GM10847 (cell line): ENCODE results near the gene FAM83F.

Source experiments
- POLR2A ChIP-seq: IDR thresholded peaks from 2 replicates; pipeline ENCODE4 v1.6.1; 2011; ENCODE audit not compliant: insufficient read length; ENCODE audit errors: extremely low read depth

The FAM83F gene

DNA sequence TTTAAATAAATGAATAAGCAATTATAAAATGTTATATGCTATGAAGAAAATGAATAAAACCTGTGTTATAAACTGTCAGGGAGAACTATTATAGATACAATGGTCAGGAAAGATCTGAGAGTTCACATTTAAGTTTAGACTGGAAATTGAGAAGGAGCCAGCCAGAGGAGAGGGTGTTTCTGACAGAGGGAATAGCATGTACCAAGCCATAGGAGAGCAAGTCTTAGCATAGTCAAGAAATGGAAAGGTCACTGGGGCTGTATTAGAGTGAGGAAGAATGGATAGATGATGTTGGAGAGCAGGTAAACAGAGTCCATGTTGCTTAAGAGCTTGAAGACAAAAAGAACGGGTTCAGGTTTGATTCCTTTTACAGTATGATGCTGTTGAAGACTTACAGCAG is 87.4 kb downstream of the FAM83F start:
- TF ChIP-seq POLR2A: no peak

DNA sequence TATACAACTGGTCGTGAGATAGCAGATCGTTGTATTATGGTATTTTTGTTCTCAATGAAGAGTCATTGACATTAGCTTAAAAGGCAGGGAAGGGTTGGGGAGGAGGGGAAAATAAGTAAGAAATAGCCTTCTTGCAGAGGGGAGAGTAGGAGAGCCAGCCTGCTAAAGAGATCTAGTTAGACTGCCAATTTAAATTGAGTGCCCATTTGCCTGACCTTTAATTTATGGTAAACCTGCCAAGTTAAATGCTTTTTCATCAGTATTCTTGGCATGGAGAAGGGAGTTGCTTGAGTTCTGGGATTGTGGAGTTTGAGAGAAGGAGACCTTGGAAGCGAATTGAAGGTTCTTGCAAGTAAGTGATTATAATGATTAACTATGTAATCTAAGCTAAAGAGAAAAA is 89.0 kb downstream of the FAM83F start:
- TF ChIP-seq POLR2A: no peak

DNA sequence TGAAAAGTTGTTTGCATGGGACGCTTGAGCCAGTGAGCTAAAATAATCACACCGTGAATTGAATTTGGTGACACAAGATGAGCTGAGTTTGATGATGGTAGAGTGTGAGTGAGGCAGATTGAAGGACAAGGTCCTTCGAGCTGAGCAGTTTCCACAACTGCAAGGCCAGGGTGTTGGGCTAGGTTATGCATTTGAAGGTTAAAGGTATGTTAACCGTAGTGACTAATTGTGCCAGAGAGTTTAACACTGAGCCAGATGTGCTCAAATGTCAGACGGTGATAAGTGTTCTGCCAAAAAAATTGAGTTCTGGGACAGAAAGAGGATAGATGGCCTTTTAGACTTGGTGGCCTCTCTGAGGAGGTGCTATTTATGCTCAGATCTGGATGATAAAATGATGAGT is 89.5 kb downstream of the FAM83F start:
- TF ChIP-seq POLR2A: no peak

DNA sequence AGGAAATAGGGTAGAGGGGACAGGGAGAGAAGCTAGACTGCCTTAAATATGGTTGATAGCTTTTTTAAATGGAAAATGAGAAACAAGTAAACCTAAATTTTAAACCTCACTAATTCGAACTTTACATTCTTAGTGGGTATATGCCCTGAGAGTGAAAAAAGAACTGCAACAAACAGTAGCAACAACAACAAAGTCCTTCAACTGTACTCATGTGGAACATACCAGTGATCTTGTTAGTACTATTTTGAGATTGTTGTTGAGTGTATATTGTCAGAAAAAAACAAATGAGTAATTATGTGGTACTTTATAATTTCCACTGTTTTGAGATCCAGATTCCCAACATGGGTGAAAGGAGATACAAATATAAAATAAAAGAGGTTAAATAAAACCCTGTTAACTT is 94.1 kb downstream of the FAM83F start:
- TF ChIP-seq POLR2A: no peak
